ENCODE results near the gene GOLGA6L7.
"Not testable (repeated sequence)": the region's sequence is repeated elsewhere in the genome, so short reads cannot be mapped to it uniquely, and the experiment has no call there.

The GOLGA6L7 gene

DNA sequence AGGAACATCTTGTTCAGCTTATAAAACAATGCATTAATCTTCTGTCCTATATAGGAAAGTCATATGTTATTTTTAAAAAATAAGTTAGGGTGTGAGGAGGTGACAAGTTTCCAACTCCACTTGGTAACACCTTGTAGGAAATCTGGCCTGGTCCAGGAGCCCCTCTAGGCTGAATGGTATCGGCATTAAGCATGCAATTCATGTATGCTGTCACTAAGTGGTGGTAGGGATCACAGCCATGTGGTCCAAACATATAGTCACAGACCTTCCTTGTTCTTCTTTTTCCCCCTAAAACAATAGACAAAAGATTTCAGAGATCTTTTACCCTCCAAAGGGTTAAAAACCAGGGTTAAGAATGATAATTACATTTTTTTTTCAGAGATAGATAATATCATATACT lies 33.2 kb upstream of the GOLGA6L7 start:
- FAIRE-seq = no peak

DNA sequence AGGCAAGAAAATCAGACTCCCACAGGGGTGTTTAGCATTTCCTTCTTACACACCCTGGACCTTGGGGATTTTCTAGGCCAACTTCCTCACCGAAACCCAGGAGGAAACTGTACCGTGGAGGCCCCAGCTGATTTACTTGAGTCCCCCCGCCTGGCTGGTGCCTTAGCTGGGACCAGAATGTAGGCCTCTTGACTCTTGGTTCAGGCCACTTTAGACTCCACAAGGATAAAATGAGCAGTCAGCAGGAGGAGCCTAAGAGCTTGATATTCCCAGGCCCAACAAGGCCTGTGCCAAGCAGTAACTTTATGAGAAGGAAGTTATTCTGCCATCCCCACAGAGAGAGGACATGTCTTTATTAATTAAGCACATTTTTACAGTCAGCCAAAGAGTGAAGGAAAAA lies 32.7 kb upstream of the GOLGA6L7 start:
- FAIRE-seq = no peak

DNA sequence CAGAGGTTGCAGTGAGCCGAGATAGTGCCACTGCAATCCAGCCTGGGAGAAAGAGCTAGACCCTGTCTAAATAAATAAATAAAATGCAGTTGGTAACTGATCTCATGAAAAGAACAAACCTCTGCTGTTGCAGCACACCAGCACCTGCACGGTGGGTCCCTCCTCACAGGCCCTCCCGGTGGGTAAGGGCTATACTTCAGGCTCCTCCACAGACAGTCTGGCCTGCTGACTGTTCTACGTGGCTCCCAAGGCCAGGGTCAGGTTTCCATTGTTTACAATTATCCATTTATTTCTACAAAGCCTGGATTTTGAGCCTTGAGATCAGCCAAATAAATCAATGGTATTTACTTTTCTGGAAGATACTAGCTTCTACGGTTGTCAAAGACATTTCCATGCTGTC lies 32.2 kb upstream of the GOLGA6L7 start:
- FAIRE-seq = no peak

DNA sequence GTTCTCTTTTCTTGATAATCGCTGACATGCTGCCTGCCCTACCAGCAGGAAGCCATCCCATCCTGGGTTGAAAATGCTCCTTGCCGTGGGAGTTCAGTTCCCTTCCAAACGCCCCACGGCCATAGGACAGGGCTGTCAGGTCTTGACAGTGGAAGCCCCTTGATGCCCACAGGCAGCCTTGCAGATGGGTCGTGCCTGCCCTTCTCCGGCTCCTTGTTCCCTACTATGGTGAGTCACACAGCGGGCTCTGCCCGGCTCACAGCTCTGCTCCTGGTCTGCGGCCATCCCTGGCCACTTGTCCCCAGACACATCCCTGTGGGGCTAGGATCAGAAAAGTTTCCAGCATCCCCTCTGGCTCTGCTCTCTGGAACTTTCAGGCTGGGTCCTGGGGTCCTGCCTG lies 31.1 kb upstream of the GOLGA6L7 start:
- FAIRE-seq = no peak

DNA sequence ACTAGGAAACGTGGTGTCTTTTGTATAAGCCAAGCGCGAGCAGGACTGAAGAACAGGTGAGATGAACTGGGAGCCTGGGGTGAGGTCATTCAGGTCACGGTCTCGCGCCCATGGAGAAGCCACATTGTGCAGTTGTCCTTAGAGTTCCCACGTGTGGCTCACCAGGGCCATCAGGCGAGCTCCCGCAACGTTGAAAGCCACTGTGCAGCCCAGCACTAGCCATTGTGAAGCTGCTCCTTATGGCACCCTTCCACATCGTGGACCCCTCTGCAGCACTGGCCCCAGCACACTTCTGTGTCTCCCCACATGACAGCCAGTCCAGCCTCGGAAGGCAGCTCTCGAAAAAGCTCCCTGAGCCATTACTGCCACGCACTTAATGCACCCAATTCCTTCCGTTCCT lies 29.8 kb upstream of the GOLGA6L7 start:
- FAIRE-seq = no peak

DNA sequence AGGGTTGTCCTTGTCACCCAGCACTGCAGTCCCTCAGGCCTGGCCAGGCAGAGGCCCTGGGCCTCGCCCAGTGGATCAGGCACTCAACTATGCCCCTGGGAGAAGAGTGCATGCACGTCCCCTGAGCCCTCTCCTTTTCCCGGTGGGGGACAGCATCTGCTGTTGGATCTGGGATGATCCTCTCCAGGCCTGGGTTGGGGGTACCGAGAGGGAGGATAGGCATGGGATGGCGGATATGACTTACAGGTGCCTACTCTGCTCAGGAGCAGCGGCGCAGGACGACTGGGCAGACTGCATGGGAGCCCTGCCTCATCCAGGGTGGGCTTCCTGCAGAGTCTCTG lies 28.4 kb upstream of the GOLGA6L7 start:
- no peak for FAIRE-seq

DNA sequence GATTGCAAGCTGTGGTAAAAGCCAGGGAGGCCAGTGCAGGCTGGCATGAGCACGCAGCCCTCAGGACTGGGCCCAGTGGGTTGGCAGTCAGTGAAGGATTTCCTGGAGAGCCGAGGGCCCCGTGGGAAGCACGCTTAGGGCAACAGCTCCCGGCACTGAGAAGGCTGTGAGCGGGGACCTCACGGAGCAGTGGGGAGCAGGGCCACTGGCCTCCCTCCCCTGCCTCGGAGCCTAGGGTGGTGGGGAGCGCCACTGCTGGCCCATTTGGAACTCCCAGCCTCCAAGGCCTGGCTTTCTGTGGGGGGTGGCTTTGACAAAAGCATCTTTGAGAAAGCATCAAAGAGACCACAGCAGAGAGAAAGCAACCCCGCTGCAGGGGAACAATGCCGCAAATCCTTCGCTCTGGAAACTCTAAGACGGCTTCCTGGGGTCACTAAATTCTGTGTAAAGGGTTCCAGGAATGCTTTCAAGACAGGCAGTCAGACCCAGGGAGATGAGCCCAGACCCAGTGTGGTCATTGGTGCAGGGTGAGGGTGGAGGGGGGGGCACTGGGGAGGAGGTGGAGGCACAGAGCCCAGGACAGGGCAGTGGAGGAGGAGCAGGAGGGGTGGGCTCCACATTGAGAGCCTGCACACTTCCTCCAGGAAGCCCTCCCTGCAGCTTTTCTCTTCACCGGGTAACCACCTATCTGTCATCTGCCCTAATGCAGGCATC lies 27.8 kb upstream of the GOLGA6L7 start:
- FAIRE-seq = no peak

DNA sequence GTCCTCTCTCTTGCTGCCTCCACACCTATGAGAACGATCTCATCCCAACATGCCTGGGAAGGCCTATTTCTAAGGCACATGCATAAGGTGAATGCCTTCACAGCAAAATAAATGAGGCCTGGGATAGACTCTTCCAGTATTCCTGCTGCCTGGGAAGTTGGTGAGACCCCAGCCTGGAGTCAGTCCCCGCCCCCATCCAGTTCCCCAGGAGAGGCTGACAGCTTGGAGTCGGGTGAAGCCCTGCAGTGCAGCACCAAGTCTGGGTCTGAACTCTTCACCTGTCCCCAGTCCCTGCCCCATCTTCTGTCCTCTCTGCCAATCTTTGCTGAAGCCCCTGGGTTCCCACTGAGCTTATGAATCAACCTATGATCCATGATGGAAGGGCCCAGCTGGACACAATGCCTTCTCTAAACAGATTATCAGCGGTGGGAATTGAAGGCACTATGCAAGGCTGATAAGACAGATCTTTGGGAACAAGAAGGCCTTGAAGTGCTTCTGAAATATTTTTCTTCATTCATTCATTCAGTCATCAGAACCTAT lies 27.1 kb upstream of the GOLGA6L7 start:
- FAIRE-seq = no peak

DNA sequence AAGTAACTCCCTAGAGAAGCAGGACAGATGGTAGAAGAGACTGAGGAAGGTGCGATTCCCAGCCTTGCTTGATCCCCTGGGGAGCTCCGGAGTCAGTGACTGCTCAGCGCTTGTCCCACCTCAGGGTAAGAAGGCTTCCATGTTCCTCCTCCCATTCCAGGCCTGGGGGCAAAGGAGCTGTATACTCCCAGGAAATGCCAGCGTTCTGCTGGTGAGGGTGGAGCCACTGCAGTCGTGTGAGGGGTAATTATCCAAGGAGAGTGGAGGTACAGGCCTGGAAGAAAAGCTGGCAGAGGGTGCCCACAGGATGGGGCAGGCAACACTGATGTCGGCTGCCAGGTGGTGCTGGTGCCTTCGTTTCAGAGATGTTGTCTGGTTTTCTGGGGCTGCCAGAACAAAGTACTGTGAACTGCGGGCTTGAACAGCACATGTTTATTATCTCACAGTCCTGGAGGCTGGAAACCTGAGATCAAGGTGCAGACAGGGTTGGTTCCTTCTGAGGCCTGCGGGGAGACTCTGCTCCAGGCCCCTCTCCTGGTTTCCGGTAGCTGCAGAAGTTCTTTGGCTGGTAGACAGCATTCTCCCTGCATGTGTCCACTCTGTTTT lies 25.2 kb upstream of the GOLGA6L7 start:
- no peak for FAIRE-seq

DNA sequence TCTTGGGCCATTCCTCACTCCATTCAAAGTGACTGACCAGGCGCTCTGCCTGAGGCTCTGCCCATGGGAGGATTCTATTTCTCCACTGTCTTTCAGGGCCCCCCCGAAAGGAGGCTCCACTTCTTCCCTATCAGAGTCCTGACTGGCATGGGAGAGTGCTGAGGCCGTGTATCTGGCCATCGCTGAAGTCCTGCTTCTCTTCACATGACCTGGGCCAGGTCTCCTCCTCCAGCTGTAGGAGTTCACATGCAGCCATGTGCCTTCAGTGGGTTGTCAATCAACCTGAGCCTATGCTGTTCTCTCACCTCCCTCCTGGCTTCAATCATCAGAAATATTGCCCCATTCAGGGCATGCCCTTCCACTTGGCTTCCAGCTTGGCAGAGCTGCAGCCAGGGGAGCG lies 24.6 kb upstream of the GOLGA6L7 start:
- no peak for FAIRE-seq

DNA sequence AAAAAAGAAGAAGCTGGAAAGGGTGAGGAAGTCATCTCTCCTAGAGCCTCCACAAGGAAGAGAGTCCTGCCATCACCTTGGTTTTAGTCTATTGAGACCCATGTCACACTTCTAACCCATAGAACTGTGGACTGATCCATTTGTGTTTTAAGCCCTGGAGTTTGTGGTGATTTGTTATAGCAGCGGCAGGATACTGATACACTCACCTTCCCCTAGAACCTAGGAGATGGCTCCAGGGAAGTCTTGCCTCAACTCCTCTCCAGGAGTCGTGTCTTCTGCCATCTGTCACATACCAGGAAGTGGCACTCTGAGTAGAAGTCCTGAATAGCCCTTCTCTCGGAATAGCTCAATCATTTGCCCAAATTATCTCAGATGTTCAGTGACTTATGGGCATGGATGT lies 22.7 kb upstream of the GOLGA6L7 start:
- no peak for FAIRE-seq

DNA sequence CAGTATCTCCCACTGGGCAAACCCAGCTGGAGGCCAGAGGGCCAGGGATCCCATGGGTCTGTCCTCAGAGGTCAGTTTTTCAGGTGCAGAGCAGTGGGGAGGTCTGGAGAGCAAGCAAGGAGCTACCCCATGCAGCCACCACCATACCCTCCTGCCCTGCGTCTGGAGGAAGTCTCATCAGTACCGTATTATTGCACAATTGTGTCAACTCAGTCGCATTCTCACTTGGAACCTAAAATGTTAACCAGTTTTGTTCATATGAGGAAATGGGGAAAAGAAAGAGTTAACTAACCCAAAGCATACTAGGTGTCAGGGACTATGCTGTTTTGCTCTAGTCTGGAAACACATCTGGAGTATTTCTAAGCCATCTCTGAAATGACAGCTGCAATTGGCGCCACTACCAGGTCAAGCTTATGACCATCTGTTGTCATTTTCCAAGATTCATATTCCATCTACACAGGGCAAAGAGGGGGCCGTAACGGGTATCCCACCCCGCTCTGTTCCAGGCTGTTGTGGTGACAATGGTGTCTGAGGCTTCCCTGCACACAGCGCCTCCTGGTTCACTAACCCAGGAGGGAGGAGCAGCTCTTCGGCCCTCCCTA lies 20.4 kb upstream of the GOLGA6L7 start:
- FAIRE-seq = no peak

DNA sequence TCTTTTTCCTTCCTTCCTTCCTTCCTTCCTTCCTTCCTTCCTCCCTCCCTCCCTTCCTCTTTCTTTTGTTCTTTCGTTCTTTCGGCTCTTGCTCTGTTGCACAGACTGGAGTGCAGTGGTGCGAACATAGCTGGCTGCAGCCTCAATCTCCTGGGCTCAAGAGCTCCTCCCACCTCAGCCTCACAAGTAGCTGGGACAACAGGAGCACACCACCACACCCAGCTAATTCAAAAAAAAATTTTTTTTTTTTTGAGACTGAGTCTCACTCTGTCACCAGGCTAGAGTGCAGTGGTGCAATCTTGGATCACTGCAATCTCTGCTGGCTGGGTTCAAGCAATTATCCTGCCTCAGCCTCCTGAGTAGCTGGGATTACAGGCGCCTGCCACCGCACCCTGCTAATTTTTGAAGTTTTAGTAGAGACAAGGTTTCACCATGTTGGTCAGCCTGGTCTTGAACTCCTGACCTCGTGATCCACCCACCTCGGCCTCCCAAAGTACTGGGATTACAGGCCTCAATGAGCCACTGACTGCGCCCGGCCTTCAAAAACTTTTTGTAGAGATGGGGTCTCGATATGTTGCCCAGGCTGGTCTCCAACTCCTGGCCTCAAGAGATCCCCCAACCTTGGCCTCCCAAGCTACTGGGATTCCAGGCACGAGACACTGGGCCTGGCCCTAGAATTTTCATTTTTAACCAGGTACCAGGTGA lies 13.3 kb upstream of the GOLGA6L7 start:
- not testable (repeated sequence) for FAIRE-seq

DNA sequence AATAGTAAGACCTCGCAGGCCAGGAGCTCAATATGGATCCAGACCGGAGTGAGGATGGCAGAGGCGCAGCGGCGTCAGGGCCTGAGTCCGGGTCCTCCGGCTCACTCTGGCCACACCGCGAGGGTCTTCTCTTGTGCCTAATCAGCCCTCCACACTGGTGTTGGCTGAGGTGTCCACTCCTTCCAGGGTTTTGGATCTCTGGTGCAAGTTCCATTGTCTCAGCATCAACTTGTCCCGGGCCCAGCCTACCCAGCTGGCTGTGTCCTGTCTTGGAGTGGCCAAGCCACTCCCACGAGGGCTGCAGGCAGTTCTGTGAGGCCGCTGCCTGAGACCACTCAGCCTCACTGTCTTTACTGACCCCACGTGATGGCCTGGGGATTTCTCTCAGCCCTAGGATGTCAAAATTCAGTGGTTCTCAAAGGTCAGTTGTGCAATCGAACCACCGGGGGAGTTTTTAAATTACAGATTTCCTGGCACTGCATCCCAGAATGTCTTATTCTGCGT lies 12.6 kb upstream of the GOLGA6L7 start:
- no peak for FAIRE-seq

DNA sequence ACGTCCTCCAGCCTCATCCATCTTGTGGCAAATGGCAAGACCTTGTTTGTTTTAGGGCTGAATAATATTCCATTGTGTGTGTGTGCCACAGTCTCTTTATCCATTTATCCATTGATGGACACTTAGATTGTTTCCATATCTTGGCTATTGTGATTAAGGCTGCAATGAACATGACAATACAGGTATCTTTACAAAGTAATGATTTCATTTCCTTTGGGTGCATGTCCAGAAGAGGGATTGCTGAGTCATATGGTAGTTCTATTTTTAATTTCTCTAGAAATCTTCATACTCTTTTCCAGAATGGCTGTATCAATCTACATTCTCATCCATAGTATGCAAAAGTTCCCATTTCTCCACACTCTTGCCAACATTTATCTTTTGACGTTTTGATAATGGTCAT lies 6.1 kb upstream of the GOLGA6L7 start:
- not testable (repeated sequence) for FAIRE-seq

DNA sequence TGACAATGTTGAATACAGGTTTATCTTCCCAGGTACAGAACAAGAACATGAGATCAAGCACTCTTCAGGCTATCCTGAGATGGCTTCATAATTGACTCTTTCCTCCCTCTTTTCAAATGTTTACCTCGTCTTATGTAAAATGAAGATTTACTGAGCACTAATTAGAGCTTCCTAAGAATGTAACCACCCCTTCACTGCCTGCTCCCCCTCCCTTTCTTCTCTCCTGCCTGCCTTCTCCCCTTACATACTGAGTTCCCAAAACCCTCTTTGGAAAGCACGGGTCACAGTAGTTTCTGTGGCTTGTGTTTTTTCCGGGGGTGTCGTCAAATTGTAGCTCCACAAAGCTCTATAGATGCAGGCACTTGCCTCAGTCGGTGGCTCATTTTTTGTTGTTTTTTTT lies 5.2 kb upstream of the GOLGA6L7 start:
- not testable (repeated sequence) for FAIRE-seq

DNA sequence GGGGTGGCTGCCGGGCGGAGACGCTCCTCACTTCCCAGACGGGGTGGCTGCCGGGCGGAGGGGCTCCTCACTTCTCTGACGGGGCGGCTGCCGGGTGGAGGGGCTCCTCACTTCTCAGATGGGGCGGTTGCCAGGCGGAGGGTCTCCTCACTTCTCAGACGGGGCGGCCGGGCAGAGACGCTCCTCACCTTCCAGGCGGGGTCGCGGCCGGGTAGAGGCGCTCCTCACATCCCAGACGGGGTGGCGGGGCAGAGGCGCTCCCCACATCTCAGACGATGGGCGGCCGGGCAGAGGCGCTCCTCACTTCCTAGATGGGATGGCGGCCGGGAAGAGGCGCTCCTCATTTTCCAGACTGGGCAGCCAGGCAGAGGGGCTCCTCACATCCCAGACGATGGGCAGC lies 1.3 kb upstream of the GOLGA6L7 start:
- not testable (repeated sequence) for FAIRE-seq

DNA sequence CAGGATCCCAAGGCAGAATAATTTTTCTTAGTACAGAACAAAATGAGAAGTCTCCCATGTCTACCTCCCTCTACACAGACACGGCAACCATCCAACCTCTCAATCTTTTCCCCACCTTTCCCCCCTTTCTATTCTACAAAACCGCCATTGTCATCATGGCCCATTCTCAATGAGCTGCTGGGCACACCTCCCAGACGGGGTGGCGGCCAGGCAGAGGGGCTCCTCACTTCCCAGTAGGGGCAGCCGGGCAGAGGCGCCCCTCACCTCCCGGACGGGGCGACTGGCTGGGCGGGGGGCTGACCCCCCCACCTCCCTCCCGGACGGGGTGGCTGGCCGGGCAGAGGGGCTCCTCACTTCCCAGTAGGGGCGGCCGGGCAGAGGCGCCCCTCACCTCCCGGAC lies 827 bp upstream of the GOLGA6L7 start:
- not testable (repeated sequence) for FAIRE-seq

DNA sequence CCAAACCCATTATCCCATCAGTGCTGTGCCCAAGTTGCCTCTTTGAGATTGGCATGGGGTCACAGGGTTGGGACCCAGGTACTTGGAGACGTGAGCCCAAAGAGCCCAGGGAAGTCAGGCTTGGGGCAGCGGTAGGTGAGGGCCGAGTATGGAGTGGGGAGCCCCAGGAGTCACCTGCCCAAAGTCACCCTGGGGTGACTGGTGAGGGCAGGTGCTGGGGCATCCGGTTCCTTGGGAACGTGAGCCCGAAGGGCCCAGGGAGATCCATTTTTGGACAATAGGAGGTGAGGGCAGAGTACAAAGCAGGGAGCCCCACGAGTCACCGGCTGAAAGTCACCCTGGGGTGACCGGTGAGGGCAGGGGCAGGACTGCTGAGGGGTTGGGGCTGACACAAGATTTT lies 485 bp downstream of the GOLGA6L7 start:
- not testable (repeated sequence) for FAIRE-seq

DNA sequence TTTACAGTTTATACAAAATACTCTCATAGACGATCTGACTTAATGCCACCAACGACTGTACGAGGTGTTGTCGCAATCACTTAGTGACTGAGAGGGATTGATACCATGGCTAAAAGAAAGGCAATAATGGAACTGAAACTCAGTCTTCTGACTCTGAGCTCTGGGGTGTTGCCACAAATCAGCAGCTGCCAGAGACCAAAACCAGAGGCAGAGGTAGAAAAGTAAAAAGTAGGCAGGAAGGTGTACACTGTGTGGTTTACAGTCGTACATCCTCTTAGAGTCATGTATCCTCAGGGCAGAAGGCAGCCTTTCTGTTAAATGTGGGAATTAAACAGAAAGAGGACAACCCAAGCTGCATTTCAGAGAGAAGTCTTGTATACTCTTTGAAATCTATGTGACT lies 1.2 kb downstream of the GOLGA6L7 start:
- not testable (repeated sequence) for FAIRE-seq

DNA sequence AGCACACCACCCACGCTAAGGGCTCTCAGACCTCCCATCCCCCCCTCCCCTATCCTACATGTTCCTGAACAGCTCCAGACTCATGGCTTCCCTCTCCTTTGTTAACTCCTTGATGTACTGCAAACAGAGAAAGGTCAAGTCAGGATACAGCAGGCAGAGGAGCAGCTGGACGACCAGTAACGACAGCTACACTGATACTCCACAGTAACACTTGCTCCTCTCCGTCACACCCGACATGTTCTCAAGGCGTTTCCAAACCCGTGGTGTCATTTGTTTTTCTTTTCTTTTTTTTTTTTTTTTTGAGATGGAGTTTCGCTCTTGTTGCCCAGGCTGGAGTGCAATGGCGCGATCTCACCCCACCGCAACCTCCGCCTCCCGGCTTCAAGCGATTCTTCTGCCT lies 4.3 kb downstream of the GOLGA6L7 start:
- FAIRE-seq = not testable (repeated sequence)

DNA sequence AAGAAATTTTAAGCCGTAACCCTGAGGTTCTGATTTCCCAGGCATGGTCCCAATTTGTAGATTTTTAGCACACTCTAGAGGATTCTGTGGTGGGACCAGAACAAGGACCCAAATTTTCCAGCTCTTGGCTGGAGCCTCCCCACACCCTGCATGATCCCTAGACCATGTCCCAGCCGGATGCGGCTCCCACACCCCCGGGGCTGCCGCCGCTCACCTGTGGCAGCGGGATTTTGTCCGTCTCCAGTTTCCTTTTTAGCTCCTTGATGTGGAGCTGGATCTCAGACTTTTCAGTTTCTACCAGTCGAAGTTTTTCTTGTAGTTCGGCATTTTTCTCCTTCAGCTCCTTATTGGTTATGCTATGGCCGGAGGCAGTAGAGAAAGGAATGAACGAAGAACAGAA lies 4.9 kb downstream of the GOLGA6L7 start:
- not testable (repeated sequence) for FAIRE-seq

DNA sequence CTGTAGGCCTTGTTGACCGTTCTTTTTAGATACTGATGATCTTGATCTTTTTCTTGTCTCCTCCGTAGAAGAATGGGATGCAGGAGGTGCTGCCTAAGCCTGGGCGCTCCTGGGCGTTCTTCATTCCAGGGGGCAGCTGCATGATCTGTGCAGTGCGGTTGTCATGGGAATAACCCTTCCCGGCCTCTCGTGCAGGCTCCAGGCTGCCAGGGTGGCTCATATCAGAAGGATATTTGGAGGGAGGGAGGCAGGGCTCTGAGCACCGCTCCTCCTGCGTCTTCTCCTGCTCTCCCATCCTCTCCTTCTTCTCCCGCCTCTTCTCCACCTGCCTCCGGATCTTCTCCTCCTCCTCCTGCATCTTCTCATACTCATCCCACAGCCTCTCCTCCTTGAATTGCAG lies 6.2 kb downstream of the GOLGA6L7 start:
- not testable (repeated sequence) for FAIRE-seq
